SK-N-SH (cell line): ENCODE results near the gene GSDMA. TPM values are rescaled to one million over a fixed set of nuclear protein-coding genes. Genes with fewer than 3 reads are reported as not detected.

Experiments
- CTCF ChIA-PET: fragments of 300-600, 350-600 bp; formaldehyde crosslinking; extraction: SDS; loops from one replicate; lab custom pipeline; 2021; lab: Yijun Ruan, JAX
- POLR2A ChIA-PET: fragments of 350-600 bp; sonication (Branson Sonifier 250); formaldehyde crosslinking; extraction: SDS; loops from one replicate; lab custom pipeline; 2020; ENCODE audit warnings: antibody characterized with exemption, inconsistent platforms; lab: Yijun Ruan, JAX
- DNase-seq: peaks from one replicate; pipeline ENCODE4 v3.0.0; 2012
- H2AFZ ChIP-seq: fragments of 200-600 bp; sonication (generic); 2 replicates; pipeline ENCODE4 v1.8.1; 2016; ENCODE audit warnings: antibody characterized with exemption, mild to moderate bottlenecking, low read depth
- H3F3A ChIP-seq: fragments of 200-600 bp; sonication (generic); replicated peaks from 2 replicates; pipeline ENCODE3; 2016; ENCODE audit warnings: antibody characterized with exemption, mild to moderate bottlenecking; ENCODE audit not compliant: insufficient read depth
- H3K27ac ChIP-seq, 2 experiments: fragments of 200-500 bp in 1 of 2; fragments of 200-600 bp in 1 of 2; sonication (Bioruptor generic) in 1 of 2; sonication (generic), shearing (Covaris generic) in 1 of 2; 2 replicates each; pipeline versions ENCODE4 v1.5.1 to v1.6.1; 2014 to 2016; ENCODE audit warnings: low read depth in 2 of 2, inconsistent platforms in 1 of 2, low read length in 1 of 2, mild to moderate bottlenecking in 1 of 2, mixed read lengths in 1 of 2
- H3K27me3 ChIP-seq: fragments of 200-600 bp; sonication (generic), shearing (Covaris generic); 2 replicates; pipeline ENCODE4 v1.6.1; 2016; ENCODE audit warnings: mixed run types; ENCODE audit not compliant: insufficient read depth
- H3K36me3 ChIP-seq, 2 experiments: fragments of 200-500 bp in 1 of 2; fragments of 200-600 bp in 1 of 2; sonication (Bioruptor generic) in 1 of 2; sonication (generic) in 1 of 2; replicated peaks in 1 of 2; 2 replicates each; pipeline versions ENCODE3 to v1.5.1; 2014 to 2016; ENCODE audit warnings: low read length in 1 of 2, mild to moderate bottlenecking in 1 of 2; ENCODE audit not compliant: insufficient read depth in 2 of 2, control insufficient read depth in 1 of 2
- H3K4me1 ChIP-seq, 2 experiments: fragments of 200-500 bp in 1 of 2; fragments of 200-600 bp in 1 of 2; sonication (Bioruptor generic) in 1 of 2; sonication (generic), shearing (Covaris generic) in 1 of 2; 2 replicates each; pipeline versions ENCODE4 v1.5.1 to v1.6.1; 2014 to 2016; ENCODE audit warnings: low read depth in 1 of 2, low read length in 1 of 2, mixed run types in 1 of 2; ENCODE audit not compliant: insufficient read depth in 2 of 2, control insufficient read depth in 1 of 2
- H3K4me2 ChIP-seq: fragments of 200-600 bp; sonication (generic), shearing (Covaris generic); 2 replicates; pipeline ENCODE4 v1.6.1; 2017; ENCODE audit warnings: mixed run types
- H3K4me3 ChIP-seq, 2 experiments: fragments of 200-500 bp in 1 of 2; fragments of 200-600 bp in 1 of 2; sonication (Bioruptor generic) in 1 of 2; sonication (generic), shearing (Covaris generic) in 1 of 2; 2 replicates each; pipeline versions ENCODE4 v1.5.1 to v1.8.1; 2014 to 2016; ENCODE audit warnings: low read depth in 2 of 2, inconsistent platforms in 1 of 2, low read length in 1 of 2, mild to moderate bottlenecking in 1 of 2, mixed read lengths in 1 of 2, moderate library complexity in 1 of 2
- H3K79me2 ChIP-seq: fragments of 200-600 bp; sonication (generic); 2 replicates; pipeline ENCODE4 v1.8.1; 2017; ENCODE audit warnings: mild to moderate bottlenecking; ENCODE audit not compliant: insufficient read depth
- H3K9ac ChIP-seq: fragments of 200-600 bp; sonication (generic); 2 replicates; pipeline ENCODE4 v1.6.1; 2017; ENCODE audit warnings: mixed run types
- H3K9me2 ChIP-seq: fragments of 200-600 bp; sonication (generic); 2 replicates; pipeline ENCODE4 v1.6.1; 2017; ENCODE audit warnings: mixed run types
- H3K9me3 ChIP-seq: fragments of 200-600 bp; sonication (generic); 2 replicates; pipeline ENCODE4 v1.6.1; 2017; ENCODE audit warnings: mixed run types, mild to moderate bottlenecking, moderate library complexity
- H4K20me1 ChIP-seq: fragments of 200-600 bp; sonication (generic); 2 replicates; pipeline ENCODE4 v1.6.1; 2017; ENCODE audit warnings: mild to moderate bottlenecking, mixed run types; ENCODE audit not compliant: insufficient read depth
- CHD2 ChIP-seq: fragments of 150-350 bp; IDR thresholded peaks from 2 replicates; pipeline ENCODE4 v1.6.1; 2018; ENCODE audit warnings: low read length; ENCODE audit not compliant: partially characterized antibody
- CTCF ChIP-seq: fragments of 200-600 bp; sonication (generic); IDR thresholded peaks from 2 replicates; pipeline ENCODE4 v1.6.1; 2017; ENCODE audit warnings: antibody characterized with exemption, mild to moderate bottlenecking, moderate library complexity
- ELF1 ChIP-seq: IDR thresholded peaks from 2 replicates; pipeline ENCODE4 v1.4.0; 2012
- EZH2phosphoT487 ChIP-seq: fragments of 200-600 bp; sonication (generic); IDR thresholded peaks from 2 replicates; pipeline ENCODE4 v1.6.1; 2017; ENCODE audit warnings: low read depth, mixed run types, mild to moderate bottlenecking, antibody characterized with exemption, moderate library complexity, borderline replicate concordance
- FOSL2 ChIP-seq: IDR thresholded peaks from 2 replicates; pipeline ENCODE4 v1.4.0; 2012; ENCODE audit warnings: low read depth, mild to moderate bottlenecking, moderate library complexity, borderline replicate concordance
- FOXM1 ChIP-seq: IDR thresholded peaks from 2 replicates; pipeline ENCODE4 v1.4.0; 2012; ENCODE audit warnings: low read depth, mild to moderate bottlenecking
- IRF3 ChIP-seq: fragments of 150-350 bp; IDR thresholded peaks from 2 replicates; pipeline ENCODE4 v1.6.1; 2016; ENCODE audit warnings: mild to moderate bottlenecking, low read depth, low read length
- MXI1 ChIP-seq: IDR thresholded peaks from 2 replicates; pipeline ENCODE4 v1.6.1; 2012; ENCODE audit warnings: mild to moderate bottlenecking, low read depth, low read length, improper control_type of control experiment
- NFIC ChIP-seq: IDR thresholded peaks from 2 replicates; pipeline ENCODE4 v1.4.0; 2012; ENCODE audit warnings: borderline replicate concordance
- PBX3 ChIP-seq: IDR thresholded peaks from 2 replicates; pipeline ENCODE4; 2012
- POLR2AphosphoS5 ChIP-seq: IDR thresholded peaks from 2 replicates; pipeline ENCODE4 v1.6.1; 2012; ENCODE audit warnings: low read depth, low read length
- RAD21 ChIP-seq: IDR thresholded peaks from 2 replicates; pipeline ENCODE4 v1.6.1; 2012; ENCODE audit warnings: mild to moderate bottlenecking, low read length
- RFX5 ChIP-seq: IDR thresholded peaks from 2 replicates; pipeline ENCODE4 v1.6.1; 2012; ENCODE audit warnings: mild to moderate bottlenecking, improper control_type of control experiment, low read length
- TAF1 ChIP-seq: IDR thresholded peaks from 2 replicates; pipeline ENCODE4 v1.6.1; 2012; ENCODE audit warnings: low read depth, mild to moderate bottlenecking, low read length, moderate library complexity, borderline replicate concordance
- USF1 ChIP-seq: IDR thresholded peaks from 2 replicates; pipeline ENCODE4 v1.4.0; 2012; ENCODE audit warnings: low read depth, borderline replicate concordance
- USF2 ChIP-seq: fragments of 150-350 bp; IDR thresholded peaks from 2 replicates; pipeline ENCODE4 v1.6.1; 2017; ENCODE audit warnings: antibody characterized with exemption, low read length, low read depth, borderline replicate concordance
- WGBS: methylation state at CpG from one replicate; pipeline ENCODE4 v1.1.6; 2017; ENCODE audit warnings: low lambda C conversion rate; 5-methylcytosine and 5-hydroxymethylcytosine counted together
- polyA plus RNA-seq, 3 experiments: library from polyadenylated mRNA; depleted of rRNA; stranded (reverse); fragments of >200 nt; gene quantifications; 2 replicates each; pipeline ENCODE4 v1.2.3, GENCODE V29; 2012

The GSDMA gene
- polyA plus RNA-seq, 1 of the 3 experiments (the other 2 are of a cell fraction), result not detected

GRCh38 chr17:39981207-39981741 is 18.5 kb downstream of the GSDMA start:
- H3K27me3 ChIP-seq, result no peaks in the 10 kb centered on the region
- ChIA-PET CTCF (interaction anchor here (0.6 to 5.5 kb wide), 24 partner anchors 8 to 251 kb away, joined by 3 to 56 read pairs (median 4); partner anchors contain the start of gene MIEN1), POLR2A (interaction anchor here (0.9 to 1.5 kb wide), 4 partner anchors 27 to 132 kb away, joined by 3 to 7 read pairs (median 5); no protein-coding TSS in a partner anchor)
- H3K79me2 ChIP-seq, result peaks cover 52% of the 10 kb centered on the region
- H3K4me1 ChIP-seq, result peaks cover 8% of the 10 kb centered on the region in 2 experiments
- peak; percentile 55 for DNase-seq
- no peaks in the 10 kb centered on the region for H3K9me2 ChIP-seq
- peaks cover 22% of the 10 kb centered on the region for H4K20me1 ChIP-seq
- no peak overlapping the region for H2AFZ ChIP-seq
- H3K4me3 ChIP-seq, result peak overlapping the region; percentile 80 to 89
- peak overlapping the region; percentile 94 for H3K4me2 ChIP-seq
- no peaks in the 10 kb centered on the region for H3K9me3 ChIP-seq
- WGBS, result 0% methylated on average over 9 of the region's 15 CpGs
- TF ChIP-seq EZH2phosphoT487 (no peak), POLR2AphosphoS5 (no peak), PBX3 (no peak), USF2 (no peak), TAF1 (no peak), ELF1 (no peak), MXI1 (no peak), FOSL2 (no peak), FOXM1 (no peak), RFX5 (no peak), RAD21 (no peak), CHD2 (no peak), CTCF (no peak; the same call in 1 of the 2 replicates), IRF3 (no peak), USF1 (no peak), NFIC (no peak)
- peaks cover 19 to 21% of the 10 kb centered on the region in 2 experiments for H3K36me3 ChIP-seq
- peak overlapping the region; percentile 74 to 78 for H3K27ac ChIP-seq
- H3K9ac ChIP-seq, result peak overlapping the region; percentile 97
- H3F3A ChIP-seq, result peaks cover 14% of the 10 kb centered on the region
